HT-29 (cell line): ENCODE data around the gene SERINC1. TPM values are rescaled to one million over a fixed set of nuclear protein-coding genes. Genes with fewer than 3 reads are reported as not detected.

Experiments
- DNase-seq: peaks from one replicate; pipeline ENCODE4 v3.0.0-alpha.2; 2015; ENCODE audit warnings: low spot score
- small RNA-seq: library from RNA; depleted of rRNA; stranded (forward); fragments of <200 nt; gene quantifications from one replicate; pipeline ENCODE3, GENCODE V24; 2014
- total RNA-seq: library from RNA; depleted of rRNA; stranded (reverse); fragments of >200 nt; shearing (Covaris generic); gene quantifications from 2 replicates; pipeline ENCODE4 v1.2.3, GENCODE V29; 2014; rRNA removed

SERINC1 gene
- total RNA-seq, 1 experiment from 2014 or later: 27.0 TPM

- no peak for DNase-seq
Observed at GRCh38 chr6:122393351-122393896, 78.2 kb downstream of the SERINC1 start.

Small RNA genes lying within 50 kb of the gene (small RNA-seq; reads per million reads assigned to genes)
- not detected for gene Z99129.1

Other genes starting within 250 kb of the SERINC1 start
- 5.7 and 7.5 TPM in 2 replicates for gene HSF2, start 72.2 kb downstream of the SERINC1 start, total RNA-seq
- gene PKIB, start 138.6 kb upstream of the SERINC1 start, total RNA-seq: 5.8 and 6.1 TPM in 2 replicates